ENCODE measurements around the gene MGME1. TPM values are rescaled to one million over a fixed set of nuclear protein-coding genes. Genes with fewer than 3 reads are reported as not detected.
"Not testable (repeated sequence)": the region's sequence is repeated elsewhere in the genome, so short reads cannot be mapped to it uniquely, and the experiment has no call there.

Gene MGME1
- total and polyA plus RNA-seq, 5 donors = 9.7 to 12.0 (median 10.9) TPM

DNA sequence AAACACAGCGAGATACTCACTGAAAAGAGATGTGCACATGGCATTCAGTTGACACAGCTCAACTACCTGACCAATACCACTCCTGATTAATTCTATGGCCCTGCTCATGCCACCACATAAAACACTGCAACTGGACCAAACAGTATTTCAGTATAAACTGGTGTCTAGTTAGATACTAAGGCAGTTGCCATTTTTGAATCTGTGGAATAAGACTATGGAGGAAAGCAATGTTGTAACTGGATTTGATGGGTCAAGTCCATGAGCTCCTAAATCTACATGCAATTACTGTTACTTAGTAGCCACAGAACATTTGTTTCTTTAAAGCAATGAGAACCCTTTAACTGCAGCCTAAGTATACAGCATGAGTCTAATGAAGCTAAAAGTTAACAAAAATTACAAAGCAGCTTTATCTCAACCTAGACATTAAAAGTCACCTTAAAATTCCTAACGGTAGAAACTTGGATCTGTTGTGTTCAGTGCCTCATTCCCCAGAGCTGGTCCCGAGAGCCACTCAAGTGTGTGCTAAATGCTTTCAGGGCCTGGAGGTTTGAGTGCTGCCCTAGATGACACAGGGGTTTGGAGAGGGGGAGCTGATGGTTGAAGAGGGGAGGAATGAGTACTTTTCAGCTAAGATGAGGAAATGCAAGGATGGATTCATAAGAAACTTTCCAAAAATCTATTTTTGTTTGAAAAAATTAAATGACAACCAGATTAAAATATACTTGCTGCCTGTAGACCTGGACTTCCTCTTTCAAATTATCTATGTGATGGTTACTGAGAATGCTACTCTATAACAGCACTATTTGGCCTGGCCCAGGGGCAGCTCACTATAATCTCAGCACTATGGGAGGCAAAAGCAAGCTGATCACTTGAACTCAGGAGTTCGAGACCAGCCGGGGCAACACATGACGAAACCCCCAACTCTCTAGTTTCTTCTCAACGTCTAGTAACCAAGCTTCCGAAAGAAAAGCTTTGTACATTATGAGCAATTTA lies 15.8 kb upstream of the MGME1 start:
- 88% methylated on average over 8 of the region's 8 CpGs for WGBS

DNA sequence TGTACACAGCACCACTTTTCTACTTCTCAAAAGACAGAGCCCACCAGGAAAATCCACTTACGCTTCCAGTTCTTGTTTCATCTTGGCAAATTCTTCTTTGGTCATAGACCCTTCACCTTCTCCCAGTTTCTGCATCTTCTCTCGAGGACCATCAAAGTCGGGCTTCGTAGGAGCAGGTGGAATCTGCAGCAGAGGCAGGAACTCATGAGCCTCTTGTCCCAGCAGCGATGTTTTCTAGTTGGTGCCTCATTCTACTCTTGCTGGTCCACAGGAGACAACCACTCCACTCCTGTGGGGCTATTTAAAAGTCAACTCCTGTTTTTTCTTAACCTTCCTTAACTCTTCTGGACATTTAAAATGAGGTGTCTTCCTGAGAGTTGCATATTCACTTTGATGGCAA lies 14.9 kb upstream of the MGME1 start:
- DNase-seq (no peak), ATAC-seq (no peak)
- Histone ChIP-seq H3K27me3 (ENCODE audit: control insufficient read depth, insufficient read depth) (no peaks in the 10 kb centered on the region), H3K27ac (ENCODE audit: low read length) (no peak overlapping the region), H3K4me3 (ENCODE audit: low read length) (no peak overlapping the region), H3K9me3 (ENCODE audit: control insufficient read depth, low read length) (no peaks in the 10 kb centered on the region), H3K4me1 (ENCODE audit: control insufficient read depth, insufficient read depth, low read length) (peaks cover 2% of the 10 kb centered on the region)
- WGBS = 94% methylated on average over 5 of the region's 5 CpGs
- intact Hi-C loops (cut with DNase I) = no loop called here

More for the DNA sequence above, 15.8 kb upstream of the MGME1 start:
- H3K27me3 ChIP-seq (ENCODE audit: control insufficient read depth, insufficient read depth) = no peaks in the 10 kb centered on the region
- H3K4me1 ChIP-seq (ENCODE audit: control insufficient read depth, insufficient read depth, low read length) = no peaks in the 10 kb centered on the region
- ATAC-seq (no peak), DNase-seq (no peak)
- no peaks in the 10 kb centered on the region for H3K9me3 ChIP-seq (ENCODE audit: control insufficient read depth, low read length)
- intact Hi-C loops (cut with DNase I) = no loop called here
- H3K4me3 ChIP-seq (ENCODE audit: low read length) = no peak overlapping the region
- H3K27ac ChIP-seq (ENCODE audit: low read length) = no peak overlapping the region

DNA sequence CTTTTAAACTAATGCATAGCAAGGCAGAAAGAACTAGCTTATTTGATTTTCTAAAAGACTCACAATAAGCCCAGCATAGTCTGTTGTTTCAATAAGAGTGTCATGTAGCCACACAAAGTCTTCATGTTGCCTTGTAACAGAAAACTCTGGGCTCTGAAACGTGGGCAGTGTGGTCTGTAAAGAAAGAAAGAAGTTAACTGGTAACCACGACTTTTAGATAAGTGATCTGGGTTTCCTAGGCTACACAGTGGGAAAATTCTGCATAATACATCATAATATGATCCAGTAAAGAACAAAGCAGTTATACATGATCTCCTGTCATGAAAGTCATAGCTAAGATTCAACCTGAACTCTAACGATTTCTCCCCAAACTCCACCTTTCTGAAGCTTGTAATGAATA lies 13.5 kb upstream of the MGME1 start:
- H3K4me1 ChIP-seq (ENCODE audit: control insufficient read depth, insufficient read depth, low read length) = peaks cover 8% of the 10 kb centered on the region
- 54% methylated on average over 3 of the region's 3 CpGs for WGBS
- H3K27ac ChIP-seq (ENCODE audit: low read length) = no peak overlapping the region
- intact Hi-C loops (cut with DNase I) = no loop called here
- H3K4me3 ChIP-seq (ENCODE audit: low read length) = no peak overlapping the region
- no peaks in the 10 kb centered on the region for H3K27me3 ChIP-seq (ENCODE audit: control insufficient read depth, insufficient read depth)
- DNase-seq = no peak
- no peaks in the 10 kb centered on the region for H3K9me3 ChIP-seq (ENCODE audit: control insufficient read depth, low read length)
- ATAC-seq = no peak

DNA sequence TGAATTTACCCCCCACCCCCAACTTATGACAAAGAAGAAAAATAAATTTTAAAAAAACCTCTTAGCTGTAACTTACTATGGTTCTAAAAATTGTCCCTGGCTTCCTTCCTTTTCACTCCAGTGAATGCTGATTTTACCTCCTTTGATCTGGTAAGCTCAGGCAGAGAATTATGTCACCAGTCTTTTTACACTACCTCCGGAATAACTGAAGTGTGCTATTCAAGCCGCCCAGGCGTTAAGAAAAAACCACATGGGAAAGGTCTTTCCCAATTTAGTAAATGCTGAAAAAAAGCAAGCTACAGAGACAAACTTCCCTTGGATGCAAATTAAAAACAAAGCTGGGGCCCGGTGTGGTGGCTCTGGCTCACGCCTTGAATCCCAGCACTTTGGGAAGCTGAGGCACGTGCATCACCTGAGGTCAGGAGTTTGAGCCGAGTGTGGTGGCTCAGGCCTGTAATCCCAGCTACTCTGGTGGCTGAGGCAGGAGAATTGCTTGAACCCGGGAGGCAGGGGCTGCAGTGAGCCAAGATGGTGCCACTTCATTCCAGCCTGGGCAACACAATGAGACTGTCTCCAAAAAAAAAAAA lies 12.6 kb upstream of the MGME1 start:
- Histone ChIP-seq H3K4me3 (ENCODE audit: low read length) (no peak overlapping the region), H3K27me3 (ENCODE audit: control insufficient read depth, insufficient read depth) (no peaks in the 10 kb centered on the region), H3K4me1 (ENCODE audit: control insufficient read depth, insufficient read depth, low read length) (peaks cover 11% of the 10 kb centered on the region), H3K27ac (ENCODE audit: low read length) (no peak overlapping the region), H3K9me3 (ENCODE audit: control insufficient read depth, low read length) (no peaks in the 10 kb centered on the region)
- DNase-seq (no peak), ATAC-seq (no peak)
- 71% methylated on average over 8 of the region's 8 CpGs for WGBS
- intact Hi-C loops (cut with DNase I) = no loop called here

DNA sequence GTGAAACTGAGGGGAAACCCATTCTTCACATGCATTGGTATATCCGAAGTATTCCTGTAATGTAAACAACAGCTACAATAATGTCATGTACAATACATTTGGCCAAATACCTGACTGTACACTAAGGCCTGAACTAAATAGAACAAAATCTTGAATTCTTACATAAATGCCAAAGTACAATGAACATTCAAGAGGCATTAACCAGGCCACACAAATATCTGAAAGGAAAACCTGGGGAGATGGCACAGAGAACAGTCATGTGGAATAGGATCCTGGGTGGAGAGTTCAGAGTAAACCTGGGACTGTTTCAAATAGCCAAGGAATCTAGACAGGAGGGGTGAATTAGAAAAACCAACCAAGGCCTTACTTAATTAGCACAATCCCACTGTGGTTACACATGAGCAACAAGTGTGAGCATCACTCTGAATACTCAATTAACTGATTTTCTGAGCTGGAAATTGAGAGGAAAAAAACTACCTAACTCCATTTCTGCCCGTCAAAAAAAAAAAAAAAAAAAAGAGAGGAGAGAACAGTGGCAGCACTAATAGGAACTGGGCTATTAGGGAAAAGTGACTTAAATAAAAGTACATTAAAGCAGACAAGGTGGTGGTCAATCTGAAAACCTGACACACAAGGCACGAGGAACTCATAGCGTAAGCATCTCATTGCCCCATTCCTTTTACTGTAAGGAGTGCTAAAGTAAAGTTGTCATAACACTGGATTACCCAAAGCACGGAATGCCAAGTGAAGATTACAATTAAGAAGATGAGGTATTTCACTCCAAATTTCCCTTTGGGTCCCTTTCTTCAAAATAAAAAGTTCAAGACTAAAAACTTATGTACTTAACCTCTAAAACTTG lies 11.1 kb upstream of the MGME1 start:
- no peaks in the 10 kb centered on the region for H3K27me3 ChIP-seq (ENCODE audit: control insufficient read depth, insufficient read depth)
- H3K4me1 ChIP-seq (ENCODE audit: control insufficient read depth, insufficient read depth, low read length) = peaks cover 13% of the 10 kb centered on the region
- H3K27ac ChIP-seq (ENCODE audit: low read length) = no peak overlapping the region
- intact Hi-C loops (cut with DNase I) = no loop called here
- H3K4me3 ChIP-seq (ENCODE audit: low read length) = no peak overlapping the region
- no peak for DNase-seq
- 61% methylated on average over 5 of the region's 5 CpGs for WGBS
- H3K9me3 ChIP-seq (ENCODE audit: control insufficient read depth, low read length) = no peaks in the 10 kb centered on the region
- ATAC-seq = no peak

DNA sequence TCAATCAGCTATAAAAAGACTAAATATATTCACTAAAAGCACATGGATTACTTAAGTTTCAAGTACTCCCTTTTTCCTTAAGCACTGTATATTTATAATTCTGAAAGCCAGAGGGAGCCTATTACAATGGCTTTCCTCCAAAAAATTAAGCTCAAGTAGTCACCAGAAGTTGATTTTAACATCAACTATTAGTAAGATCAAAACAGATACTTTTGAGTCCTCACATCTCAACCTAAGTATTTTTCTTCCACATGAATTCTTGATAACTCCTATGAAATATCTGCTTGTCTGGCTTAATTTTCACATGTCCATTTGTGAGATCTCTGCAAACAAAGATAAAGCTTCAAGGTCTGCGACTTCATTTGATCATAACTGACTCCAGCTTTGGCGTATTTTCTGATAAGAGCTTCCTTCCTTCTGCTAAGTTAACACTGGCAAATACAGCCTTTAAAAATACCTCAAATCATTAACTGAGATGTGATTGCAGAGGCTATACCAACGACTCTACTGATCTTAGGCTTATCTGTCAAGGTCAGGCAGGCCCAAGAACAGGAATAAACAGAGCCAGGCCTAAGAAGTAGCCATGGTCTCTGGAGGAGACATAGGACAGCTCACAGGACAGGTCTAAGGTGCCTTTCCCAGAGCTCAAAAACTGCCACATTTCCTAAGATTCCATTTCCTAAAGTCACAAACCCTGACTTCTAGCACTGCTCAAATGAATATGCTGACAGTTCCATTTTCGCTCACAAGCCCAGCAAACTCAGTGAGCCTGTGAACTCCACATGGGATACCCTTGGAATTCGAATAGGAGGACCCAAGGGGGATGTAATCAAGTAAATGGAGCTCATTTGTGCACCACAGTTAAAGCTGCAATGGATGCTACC lies 10.2 kb upstream of the MGME1 start:
- H3K4me1 ChIP-seq (ENCODE audit: control insufficient read depth, insufficient read depth, low read length) = peaks cover 16% of the 10 kb centered on the region
- H3K9me3 ChIP-seq (ENCODE audit: control insufficient read depth, low read length) = no peaks in the 10 kb centered on the region
- H3K27ac ChIP-seq (ENCODE audit: low read length) = peak overlapping the region; percentile 64
- intact Hi-C loops (cut with DNase I) = no loop called here
- DNase-seq = no peak
- 20% methylated on average over 5 of the region's 5 CpGs for WGBS
- ATAC-seq = peak in 1 of 2 donors; percentile 62
- H3K4me3 ChIP-seq (ENCODE audit: low read length) = no peak overlapping the region
- H3K27me3 ChIP-seq (ENCODE audit: control insufficient read depth, insufficient read depth) = no peaks in the 10 kb centered on the region

DNA sequence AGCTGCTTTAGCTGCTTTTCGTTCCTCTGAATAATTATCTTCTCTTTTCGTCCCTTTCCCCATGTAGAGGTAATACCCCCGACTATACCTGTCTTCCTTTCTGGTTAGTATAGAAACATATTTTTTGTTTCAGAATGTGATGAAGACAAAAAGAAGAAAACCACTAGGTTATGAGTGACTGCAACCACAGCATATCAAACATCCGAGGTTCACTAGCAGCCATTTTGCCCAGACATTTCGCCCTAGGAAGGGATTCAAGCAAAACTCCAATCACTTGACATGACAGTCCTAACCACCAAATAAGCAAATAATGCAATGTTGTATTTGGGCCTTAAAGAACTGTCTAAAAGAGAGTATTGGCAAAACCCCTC lies 9.6 kb upstream of the MGME1 start:
- H3K27ac ChIP-seq (ENCODE audit: low read length) = peak overlapping the region; percentile 64
- WGBS = 75% methylated on average over 5 of the region's 5 CpGs
- intact Hi-C loops (cut with DNase I) = no loop called here
- DNase-seq = no peak
- no peaks in the 10 kb centered on the region for H3K27me3 ChIP-seq (ENCODE audit: control insufficient read depth, insufficient read depth)
- no peak for ATAC-seq
- peaks cover 16% of the 10 kb centered on the region for H3K4me1 ChIP-seq (ENCODE audit: control insufficient read depth, insufficient read depth, low read length)
- no peaks in the 10 kb centered on the region for H3K9me3 ChIP-seq (ENCODE audit: control insufficient read depth, low read length)
- H3K4me3 ChIP-seq (ENCODE audit: low read length) = no peak overlapping the region

DNA sequence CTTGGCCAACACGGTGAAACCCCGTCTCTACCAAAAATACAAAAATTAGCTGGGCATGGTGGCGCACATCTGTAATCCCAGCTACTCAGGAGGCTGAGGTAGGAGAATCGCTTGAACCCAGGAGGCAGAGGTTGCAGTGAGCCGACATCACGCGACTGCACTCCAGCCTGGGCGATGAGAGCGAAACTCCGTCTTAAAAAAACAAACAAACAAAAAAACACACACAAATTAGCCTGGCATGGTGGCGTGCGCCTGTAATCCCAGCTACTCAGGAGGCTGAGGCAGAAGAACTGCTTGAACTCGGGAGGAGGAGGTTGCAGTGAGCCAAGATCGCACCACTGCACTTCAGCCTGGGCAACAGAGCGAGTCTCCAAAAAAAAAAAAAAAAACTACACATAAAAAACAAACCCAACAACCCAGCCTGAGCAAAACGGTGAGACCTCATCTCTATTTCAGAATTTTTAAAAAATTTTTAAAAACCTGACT lies 8.4 kb upstream of the MGME1 start:
- H3K4me3 ChIP-seq (ENCODE audit: low read length); intact Hi-C loops (cut with DNase I); H3K9me3 ChIP-seq (ENCODE audit: control insufficient read depth, low read length); ATAC-seq; H3K27me3 ChIP-seq (ENCODE audit: control insufficient read depth, insufficient read depth); H3K27ac ChIP-seq (ENCODE audit: low read length): not testable (repeated sequence)
- WGBS = 91% methylated on average over 16 of the region's 16 CpGs
- peaks cover 16% of the 10 kb centered on the region for H3K4me1 ChIP-seq (ENCODE audit: control insufficient read depth, insufficient read depth, low read length)
- peak in 1 of 3 donors; percentile 39 for DNase-seq

DNA sequence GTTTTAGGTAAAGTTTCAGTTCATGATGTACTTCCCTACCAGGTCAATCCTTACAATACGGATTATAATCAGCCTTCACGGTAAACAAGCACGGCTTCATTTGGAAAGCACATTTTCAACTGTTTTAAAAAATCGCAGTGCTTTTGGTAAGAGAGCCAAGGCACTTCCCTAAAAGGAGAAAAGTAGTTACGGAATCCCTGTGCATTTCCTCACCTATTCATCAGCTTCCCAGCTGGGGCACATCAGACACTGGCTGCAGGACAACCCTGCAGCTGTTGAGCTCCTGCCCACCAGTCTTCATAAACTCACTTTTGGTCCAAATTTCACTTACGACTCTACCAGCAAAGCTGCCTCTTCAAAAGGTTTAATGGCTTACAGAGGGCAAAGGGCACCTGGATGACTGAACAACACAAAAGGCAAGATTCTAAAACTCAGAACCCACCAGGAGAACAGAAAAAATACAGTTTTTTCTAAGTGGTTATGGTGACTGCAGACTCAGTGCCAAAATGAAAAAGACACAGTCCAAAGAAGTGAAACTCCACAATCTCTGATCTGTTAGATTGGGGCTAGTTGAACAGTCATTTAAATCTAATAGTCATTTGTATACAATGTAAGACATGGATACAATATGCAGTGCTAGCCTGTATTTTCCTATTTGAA lies 7.8 kb upstream of the MGME1 start:
- Histone ChIP-seq H3K9me3 (ENCODE audit: control insufficient read depth, low read length) (no peaks in the 10 kb centered on the region), H3K27me3 (ENCODE audit: control insufficient read depth, insufficient read depth) (no peaks in the 10 kb centered on the region), H3K27ac (ENCODE audit: low read length) (no peak overlapping the region), H3K4me1 (ENCODE audit: control insufficient read depth, insufficient read depth, low read length) (peaks cover 19% of the 10 kb centered on the region), H3K4me3 (ENCODE audit: low read length) (no peak overlapping the region)
- WGBS = 39% methylated on average over 6 of the region's 6 CpGs
- DNase-seq (peak; percentile 72 to 88 (median 80)), ATAC-seq (peak; percentile 28 to 53)
- intact Hi-C loops (cut with DNase I) = no loop called here

DNA sequence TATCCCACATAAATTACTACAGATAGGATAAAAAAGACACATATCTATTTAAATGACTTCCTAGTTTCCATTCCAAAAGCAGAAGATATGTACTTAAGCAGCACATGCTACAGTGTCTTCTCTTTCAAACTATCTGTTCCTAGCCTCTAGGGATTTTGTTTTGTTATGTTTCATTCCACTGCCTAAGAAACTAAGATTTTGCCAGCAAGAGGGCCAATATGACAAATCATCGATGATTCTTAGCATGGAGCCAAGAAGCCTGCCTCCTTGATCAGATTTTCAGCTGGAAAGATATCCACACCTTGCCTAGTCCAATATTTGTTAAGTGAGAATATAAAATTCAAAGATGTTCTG lies 7.3 kb upstream of the MGME1 start:
- Histone ChIP-seq H3K9me3 (ENCODE audit: control insufficient read depth, low read length) (no peaks in the 10 kb centered on the region), H3K4me1 (ENCODE audit: control insufficient read depth, insufficient read depth, low read length) (peaks cover 19% of the 10 kb centered on the region), H3K4me3 (ENCODE audit: low read length) (no peak overlapping the region), H3K27me3 (ENCODE audit: control insufficient read depth, insufficient read depth) (no peaks in the 10 kb centered on the region), H3K27ac (ENCODE audit: low read length) (no peak overlapping the region)
- intact Hi-C loops (cut with DNase I) = no loop called here
- DNase-seq = no peak
- no peak for ATAC-seq
- 37% methylated on average over 1 of the region's 1 CpG for WGBS
